Measurements from ENCODE around the gene DFFB.

DFFB gene

GRCh38 chr1:3876716-3877115 lies 19.4 kb downstream of the DFFB start:
- no peak for DNase-seq

- DNase-seq, result no peak
These were observed 21.8 kb downstream of the DFFB start for GRCh38 chr1:3879099-3879498.

GRCh38 chr1:3879787-3880428 lies 22.6 kb downstream of the DFFB start:
- no peak for DNase-seq

GRCh38 chr1:3880429-3881192 lies 23.3 kb downstream of the DFFB start:
- no peak for DNase-seq

DNA sequence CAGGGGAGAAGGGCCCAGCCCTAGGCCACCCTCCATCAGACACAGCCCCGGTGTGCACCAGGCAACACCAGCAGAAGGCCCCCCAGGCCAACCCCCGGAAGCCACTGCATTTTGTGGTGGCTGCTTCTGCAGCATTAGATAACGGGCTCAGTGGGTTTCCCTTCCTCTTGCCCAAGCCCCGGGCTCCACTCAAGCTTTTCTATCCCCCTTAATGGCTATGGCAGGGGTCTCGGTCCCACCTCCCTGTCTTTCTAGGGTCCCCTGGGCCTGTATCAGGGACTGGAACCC lies 23.9 kb downstream of the DFFB start:
- no peak for DNase-seq

DNA sequence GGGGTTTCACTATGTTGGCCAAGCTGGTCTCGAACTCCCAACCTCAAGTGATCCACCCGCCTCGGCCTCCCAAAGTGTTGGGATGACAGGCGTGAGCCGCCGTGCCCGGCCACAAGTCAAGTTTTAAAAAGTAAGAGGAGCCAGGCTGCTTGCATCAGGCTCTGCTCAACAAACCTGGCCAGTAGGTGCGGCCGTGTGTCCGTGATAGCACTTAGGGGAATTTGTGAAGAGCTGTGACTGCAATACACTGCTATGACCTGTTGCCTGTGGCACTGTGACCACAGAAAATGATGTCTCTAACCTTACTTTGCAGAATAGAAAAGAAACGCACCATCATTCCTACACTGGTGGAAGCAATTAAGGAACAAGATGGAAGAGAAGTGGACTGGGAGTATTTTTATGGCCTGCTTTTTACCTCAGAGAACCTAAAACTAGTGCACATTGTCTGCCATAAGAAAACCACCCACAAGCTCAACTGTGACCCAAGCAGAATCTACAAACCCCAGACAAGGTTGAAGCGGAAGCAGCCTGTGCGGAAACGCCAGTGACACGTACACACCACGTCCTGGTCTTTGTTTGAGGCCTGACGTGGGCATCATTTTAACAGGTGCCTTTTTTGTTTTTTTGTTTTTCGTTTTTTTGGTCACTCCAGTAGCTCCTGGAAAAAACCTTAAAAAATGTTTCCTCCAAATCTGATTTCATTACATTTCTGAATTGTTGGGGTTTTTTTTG lies 26.1 kb downstream of the DFFB start:
- no peak for DNase-seq

DNA sequence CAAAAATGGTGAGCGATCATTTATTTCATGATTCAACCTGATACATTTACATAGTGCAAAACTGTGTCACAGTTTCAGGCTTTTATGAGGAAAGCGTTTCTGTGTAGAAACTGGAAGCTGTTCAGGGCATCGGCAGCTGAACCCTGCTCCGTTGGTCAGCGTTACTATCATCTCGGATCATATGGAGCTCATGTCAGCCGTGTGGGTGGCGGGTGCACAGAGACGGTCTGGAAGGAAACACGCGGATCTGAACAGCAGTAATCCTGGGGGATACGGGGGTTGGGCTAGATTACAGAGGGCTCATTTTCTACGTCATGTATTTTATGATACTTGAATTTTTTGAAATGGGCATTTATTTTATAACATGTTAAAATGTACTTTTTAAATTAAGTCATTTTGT lies 27.7 kb downstream of the DFFB start:
- no peak for DNase-seq

DNA sequence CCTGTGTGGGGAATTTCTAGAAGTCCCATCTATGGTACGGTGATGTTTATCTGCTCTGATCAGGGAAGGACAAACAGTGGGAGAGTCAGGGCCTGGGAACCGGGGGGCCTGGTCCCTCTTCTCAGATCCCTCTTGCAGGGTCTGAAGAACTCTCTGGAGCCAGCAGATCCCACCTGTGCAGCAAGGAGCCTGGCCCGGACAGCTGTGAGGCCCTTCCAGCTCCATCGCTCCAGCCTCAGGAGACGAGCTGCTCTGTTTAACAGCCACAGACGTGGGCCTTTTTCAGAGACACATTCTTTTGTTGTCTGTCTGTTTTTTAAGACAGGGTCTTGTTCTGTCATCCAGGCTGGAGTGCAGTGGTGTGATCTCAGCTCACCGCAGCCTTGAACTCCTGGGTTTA lies 28.3 kb downstream of the DFFB start:
- DNase-seq, result no peak

DNA sequence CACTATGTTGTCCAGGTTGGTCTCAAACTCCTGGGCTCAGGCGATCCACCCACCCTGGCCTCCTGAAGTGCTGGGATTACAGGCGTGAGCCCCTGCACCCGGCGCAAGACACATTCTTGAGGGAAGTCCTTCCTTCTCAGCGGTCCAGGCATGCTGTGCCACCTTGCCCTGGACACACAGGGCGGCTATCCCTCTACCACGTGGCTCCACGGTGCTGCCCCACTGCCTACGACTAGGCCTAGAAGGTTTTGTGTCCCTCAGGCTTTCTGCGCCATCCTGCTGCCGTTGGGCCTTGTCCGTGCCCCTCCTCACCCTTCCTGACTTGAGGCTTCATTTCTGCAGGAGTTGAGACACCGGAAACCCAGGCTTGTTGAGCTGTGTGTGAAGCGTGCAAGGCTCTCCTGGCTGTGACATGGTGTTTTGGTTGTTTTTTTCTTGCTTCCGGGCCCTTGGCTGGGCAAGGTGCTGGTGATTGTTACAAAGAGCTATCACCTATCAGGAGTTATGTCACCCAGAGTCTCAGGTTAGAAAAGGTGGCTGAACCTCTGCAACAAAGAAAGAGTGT lies 28.9 kb downstream of the DFFB start:
- no peak for DNase-seq

- no peak for DNase-seq
These were observed 29.4 kb downstream of the DFFB start for GRCh38 chr1:3886691-3887090.

GRCh38 chr1:3888301-3888700 lies 31.0 kb downstream of the DFFB start:
- DNase-seq, result no peak

- no peak for DNase-seq
These were observed 32.7 kb downstream of the DFFB start for GRCh38 chr1:3889936-3890335.

GRCh38 chr1:3890389-3891328 lies 33.4 kb downstream of the DFFB start:
- no peak for DNase-seq

- DNase-seq, result no peak
These were observed 34.1 kb downstream of the DFFB start for GRCh38 chr1:3891329-3891865.

DNA sequence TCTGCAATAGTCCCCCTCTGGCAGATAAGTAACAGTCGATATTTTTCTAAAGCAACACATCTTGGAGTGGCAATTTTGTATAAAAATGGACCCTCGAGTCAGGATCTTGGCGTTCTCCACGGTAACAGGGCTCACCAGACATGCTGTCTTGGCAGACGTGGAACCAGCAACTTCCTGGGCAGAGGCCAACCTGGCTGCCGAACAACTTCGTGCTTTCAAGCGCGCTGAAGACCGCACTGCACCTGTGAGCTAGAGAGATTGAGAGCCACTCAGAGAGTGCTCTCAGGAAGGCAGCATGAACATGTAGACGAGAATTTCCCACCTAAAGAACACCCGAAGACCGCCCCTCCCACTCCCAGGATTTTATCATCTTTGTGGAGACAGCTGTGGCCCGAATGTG lies 35.5 kb downstream of the DFFB start:
- DNase-seq, result no peak

- DNase-seq, result no peak
These were observed 35.9 kb downstream of the DFFB start for GRCh38 chr1:3893190-3893589.

DNA sequence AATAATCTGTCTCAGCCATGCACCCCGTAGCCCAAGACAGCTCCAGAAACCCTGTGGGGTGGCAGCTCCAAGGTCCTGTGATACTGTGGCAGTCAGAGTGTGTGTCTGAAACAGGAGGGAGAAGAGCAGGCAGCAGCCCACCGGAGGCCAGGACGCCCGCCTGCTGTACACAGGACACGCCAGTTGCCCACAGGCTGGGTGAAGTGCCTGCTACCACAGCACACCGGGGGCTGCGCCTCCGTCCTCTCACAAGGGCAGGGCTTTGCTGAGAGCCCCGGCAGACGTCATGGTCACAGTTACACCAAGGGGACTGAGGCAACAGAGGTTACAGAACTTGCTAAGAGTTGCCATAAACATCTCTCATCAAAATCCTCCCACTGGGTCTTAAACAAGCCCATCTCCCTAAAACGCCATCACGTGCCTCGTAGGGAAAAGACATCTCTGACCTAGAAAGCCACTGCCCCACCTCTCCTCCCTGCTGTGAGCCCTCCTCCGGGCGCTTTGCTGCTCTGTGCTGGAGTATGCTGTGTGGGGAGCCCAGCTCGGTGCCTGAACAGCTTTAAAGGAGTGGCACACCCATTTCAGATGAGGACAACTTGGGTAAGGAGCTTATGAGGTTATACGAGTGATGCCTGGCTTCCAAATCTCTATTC lies 37.5 kb downstream of the DFFB start:
- no peak for DNase-seq

DNA sequence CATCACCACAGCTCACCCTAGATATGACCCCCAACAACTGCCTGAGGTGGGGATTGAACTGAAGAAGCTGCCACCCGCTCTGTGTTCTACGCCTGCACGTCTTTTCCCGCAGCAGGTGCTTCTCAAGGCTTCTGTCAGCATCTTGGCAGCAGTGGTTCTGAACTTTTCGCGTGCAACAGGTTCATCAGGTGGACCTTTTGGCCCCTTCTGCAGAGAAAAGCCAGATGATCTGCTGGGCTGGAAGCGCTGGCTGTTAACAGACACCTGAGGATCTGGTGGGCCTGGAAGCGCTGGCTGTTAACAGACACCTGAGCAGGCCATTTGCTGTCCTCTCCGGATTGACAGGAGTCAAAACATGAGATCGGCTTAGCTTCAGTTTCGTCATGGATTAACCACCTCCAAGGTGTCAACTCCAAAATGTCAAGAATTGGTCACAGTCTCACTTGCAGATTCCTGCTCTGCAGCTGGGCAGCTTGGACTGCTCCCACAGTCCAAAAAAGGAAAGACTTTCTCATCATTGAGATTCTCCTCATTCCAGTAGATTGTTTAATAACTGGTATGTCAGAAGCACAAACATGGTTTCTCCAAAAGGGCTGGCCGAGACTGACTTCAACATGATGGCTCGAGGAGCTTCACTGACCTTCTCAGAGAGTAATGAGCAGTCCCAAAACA lies 38.1 kb downstream of the DFFB start:
- DNase-seq, result no peak

GRCh38 chr1:3895951-3896325 lies 38.7 kb downstream of the DFFB start:
- no peak for DNase-seq

DNA sequence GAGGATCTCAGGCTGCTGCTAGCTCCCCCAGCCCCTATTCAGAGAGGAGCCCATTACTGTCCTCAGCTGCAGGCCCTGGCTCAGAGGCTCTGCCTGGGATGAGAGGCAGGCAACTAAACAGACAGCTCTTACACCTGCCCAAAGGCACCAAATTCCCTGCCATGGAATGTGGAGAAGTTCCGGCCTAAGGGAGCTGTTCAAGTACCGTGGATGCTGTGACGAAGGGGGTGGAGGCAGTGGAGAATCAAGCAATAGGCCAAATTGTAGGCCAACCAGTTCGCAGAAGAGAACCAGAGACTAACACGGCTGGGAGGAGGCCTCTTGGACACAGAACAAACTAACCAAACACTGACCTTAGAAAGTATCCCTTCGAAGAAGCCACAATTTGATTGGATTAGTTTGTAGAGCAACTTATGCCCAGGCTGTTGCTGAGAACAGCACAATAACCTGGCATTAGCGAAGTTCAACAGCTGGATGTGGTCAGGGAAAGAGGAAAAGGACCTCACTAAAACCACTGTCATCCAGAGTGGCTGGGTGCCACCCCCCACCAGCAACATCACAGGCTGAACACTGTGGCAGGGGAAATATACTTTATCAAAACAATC lies 39.2 kb downstream of the DFFB start:
- DNase-seq, result no peak

DNA sequence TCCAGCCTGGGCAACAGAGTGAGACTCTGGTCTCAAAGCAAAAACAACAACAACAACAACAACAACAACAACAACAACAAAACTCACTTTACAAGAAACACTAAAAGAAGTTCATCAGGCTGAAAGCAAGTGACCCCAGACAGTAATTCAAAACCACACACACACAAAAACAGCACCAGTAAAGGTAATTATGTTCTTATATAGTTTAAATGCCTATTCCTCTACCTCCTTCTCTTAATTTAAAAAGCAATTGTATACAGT lies 41.1 kb downstream of the DFFB start:
- no peak for DNase-seq
